ENCODE data around the gene SEC14L1. TPM values are rescaled to one million over a fixed set of nuclear protein-coding genes. Genes with fewer than 3 reads are reported as not detected.

Gene SEC14L1
- total and polyA plus RNA-seq, 3 experiments from 2014 or later: 9.5 to 75.6 (median 73.3) TPM

DNA sequence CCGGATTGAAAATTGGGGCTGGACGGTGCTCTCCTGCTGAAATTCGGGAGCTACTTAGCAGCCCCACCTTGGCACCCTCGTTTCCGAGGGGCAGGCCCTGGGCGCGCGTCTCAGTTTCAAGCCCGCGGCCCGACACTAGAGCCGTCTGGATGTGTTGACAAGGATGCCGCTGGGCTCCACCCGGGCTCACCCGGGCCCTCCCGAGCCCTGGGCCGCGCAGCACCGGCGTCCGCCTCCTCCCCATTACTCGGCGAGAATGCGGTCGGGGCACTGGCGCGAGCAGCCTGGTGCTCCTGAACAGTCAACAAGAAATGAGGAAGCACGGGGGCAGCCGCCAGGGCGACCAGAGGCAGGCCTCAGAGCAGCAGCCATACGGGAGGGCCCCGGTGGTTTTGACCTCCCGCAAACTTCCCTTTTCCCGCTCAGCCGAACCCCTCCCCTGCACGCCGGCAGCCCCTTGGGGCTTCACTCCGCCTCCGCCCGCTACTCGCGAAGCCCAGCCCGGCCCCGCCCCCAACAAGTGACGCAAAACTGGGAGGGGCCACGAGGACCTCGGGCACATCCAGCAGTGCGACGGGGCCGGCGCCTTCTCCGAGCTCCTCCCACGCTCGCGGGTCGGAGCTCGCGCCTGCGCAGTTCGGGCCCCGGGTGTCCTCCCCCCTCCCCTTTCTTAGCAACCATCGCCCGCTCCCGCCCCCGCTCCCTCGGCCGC, 447 bp upstream of the SEC14L1 start:
- DNase-seq: peak; percentile 99 to 100 (median 100)
- Mint-ChIP-seq H3K4me3 (peak overlapping the region; percentile 81 to 94 (median 84)), H3K27ac (peak overlapping the region; percentile 90 to 98 (median 94)), H3K9me3 (peaks cover 0 to 4% (median 0%) of the 10 kb centered on the region in 5 donors), H3K36me3 (peaks cover 5 to 27% (median 7%) of the 10 kb centered on the region in 3 donors), H3K4me1 (peaks cover 38 to 61% (median 50%) of the 10 kb centered on the region in 3 donors), H3K27me3 (peaks cover 0 to 3% of the 10 kb centered on the region in 2 donors)
- Histone ChIP-seq H3K4me1 (ENCODE audit: insufficient read depth, low read length) (peaks cover 39% of the 10 kb centered on the region), H3K9me3 (ENCODE audit: low read length) (no peaks in the 10 kb centered on the region), H3K27ac (ENCODE audit: low read depth, low read length) (peak overlapping the region; percentile 83), H3K36me3 (ENCODE audit: insufficient read depth, low read length) (peaks cover 4% of the 10 kb centered on the region), H3K4me3 (ENCODE audit: low read length) (peak overlapping the region; percentile 84), H3K27me3 (ENCODE audit: insufficient read depth, low read length, poor library complexity, severe bottlenecking) (no peaks in the 10 kb centered on the region)
- CTCF ChIA-PET: interaction anchor here (0.9 to 3.4 kb wide), 4 partner anchors 12 to 703 kb away, joined by 3 to 16 read pairs (median 3); no protein-coding TSS in a partner anchor
- POLR2A ChIA-PET: interaction anchor here (0.5 to 2.3 kb wide), 8 partner anchors 12 to 987 kb away, joined by 3 to 19 read pairs (median 4); partner anchors contain the start of gene TNRC6C

DNA sequence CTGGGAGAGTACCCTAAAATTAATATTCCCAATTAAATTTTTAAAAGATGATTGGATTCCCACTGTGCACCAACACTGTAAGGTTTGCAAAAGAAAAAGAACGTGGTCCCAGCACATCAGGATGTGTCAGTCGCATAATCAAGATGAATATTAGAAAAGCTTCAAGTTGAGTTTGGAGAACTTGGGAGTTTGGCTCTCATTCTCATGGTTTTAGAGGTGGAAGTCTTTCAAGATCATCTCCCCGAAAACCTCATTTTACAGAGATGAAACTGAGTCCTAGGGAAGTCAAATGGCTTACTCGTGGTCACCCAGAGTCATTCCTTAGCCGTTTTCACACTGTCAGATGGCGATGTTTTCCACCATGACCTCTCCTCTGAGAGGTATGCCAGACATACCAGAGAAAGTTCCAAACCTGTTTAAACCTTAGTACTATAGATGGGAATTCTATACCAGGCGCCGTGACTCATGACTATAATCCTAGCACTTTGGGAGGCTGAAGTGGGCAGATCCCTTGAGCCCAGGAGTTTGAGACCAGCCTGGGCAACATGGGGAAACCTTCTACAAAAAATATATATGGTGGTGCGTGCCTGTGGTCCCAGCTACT, 1.2 kb downstream of the SEC14L1 start:
- H3K4me3 ChIP-seq (ENCODE audit: low read length): peak overlapping the region; percentile 71
- Mint-ChIP-seq H3K36me3 (peaks cover 6 to 40% (median 7%) of the 10 kb centered on the region in 3 donors), H3K4me3 (peak overlapping the region; percentile 79 to 96 (median 89)), H3K27me3 (peaks cover 0 to 3% of the 10 kb centered on the region in 2 donors), H3K4me1 (peaks cover 41 to 73% (median 62%) of the 10 kb centered on the region in 3 donors), H3K27ac (peak overlapping the region; percentile 67 to 95 (median 88)), H3K9me3 (peaks cover 0 to 4% (median 0%) of the 10 kb centered on the region in 5 donors)
- ChIA-PET CTCF (interaction anchor here (1.1 to 3.4 kb wide), 2 partner anchors 54 to 93 kb away, joined by 3 to 16 read pairs; no protein-coding TSS in a partner anchor), POLR2A (interaction anchor here (2.3 kb wide), 1 partner anchor 53 kb away, joined by 19 read pairs; no protein-coding TSS in a partner anchor)
- H3K27me3 ChIP-seq (ENCODE audit: insufficient read depth, low read length, poor library complexity, severe bottlenecking): no peaks in the 10 kb centered on the region
- H3K4me1 ChIP-seq (ENCODE audit: insufficient read depth, low read length): peaks cover 47% of the 10 kb centered on the region
- no peaks in the 10 kb centered on the region for H3K9me3 ChIP-seq (ENCODE audit: low read length)
- peaks cover 6% of the 10 kb centered on the region for H3K36me3 ChIP-seq (ENCODE audit: insufficient read depth, low read length)
- no peak overlapping the region for H3K27ac ChIP-seq (ENCODE audit: low read depth, low read length)
- DNase-seq: no peak

DNA sequence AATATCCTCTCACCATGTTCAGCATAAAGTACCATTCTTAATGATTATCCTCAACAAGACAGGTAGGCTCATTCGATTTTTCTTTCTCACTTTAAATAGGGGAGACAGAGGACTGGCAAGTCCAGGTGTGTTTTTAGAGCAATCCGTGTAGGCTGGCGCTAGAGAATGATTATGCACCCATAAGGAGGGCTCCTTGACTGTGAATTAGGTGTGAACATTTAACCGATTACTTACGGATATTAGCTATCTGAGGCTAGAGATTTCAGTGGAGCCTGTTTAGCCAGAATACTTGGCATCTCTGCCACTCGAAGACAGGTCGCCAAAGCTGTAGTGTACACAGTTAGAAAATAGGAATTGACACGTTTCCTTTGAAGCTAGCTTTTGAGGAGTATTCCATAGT, 1.9 kb downstream of the SEC14L1 start:
- Histone ChIP-seq H3K36me3 (ENCODE audit: insufficient read depth, low read length) (peaks cover 13% of the 10 kb centered on the region), H3K9me3 (ENCODE audit: low read length) (no peaks in the 10 kb centered on the region), H3K4me3 (ENCODE audit: low read length) (no peak overlapping the region), H3K27me3 (ENCODE audit: insufficient read depth, low read length, poor library complexity, severe bottlenecking) (no peaks in the 10 kb centered on the region), H3K27ac (ENCODE audit: low read depth, low read length) (no peak overlapping the region), H3K4me1 (ENCODE audit: insufficient read depth, low read length) (peaks cover 46% of the 10 kb centered on the region)
- peaks cover 0 to 3% (median 0%) of the 10 kb centered on the region in 5 donors for H3K9me3 Mint-ChIP-seq
- ChIA-PET POLR2A (no interaction called here), CTCF (no interaction called here)
- H3K4me1 Mint-ChIP-seq: peaks cover 39 to 74% (median 66%) of the 10 kb centered on the region in 3 donors
- no peak for DNase-seq
- H3K4me3 Mint-ChIP-seq: peak overlapping the region; percentile 9 to 96 (median 89)
- no peaks in the 10 kb centered on the region for H3K27me3 Mint-ChIP-seq
- H3K27ac Mint-ChIP-seq: peak overlapping the region; percentile 44 to 95 (median 62)
- H3K36me3 Mint-ChIP-seq: peaks cover 8 to 48% (median 8%) of the 10 kb centered on the region in 3 donors

DNA sequence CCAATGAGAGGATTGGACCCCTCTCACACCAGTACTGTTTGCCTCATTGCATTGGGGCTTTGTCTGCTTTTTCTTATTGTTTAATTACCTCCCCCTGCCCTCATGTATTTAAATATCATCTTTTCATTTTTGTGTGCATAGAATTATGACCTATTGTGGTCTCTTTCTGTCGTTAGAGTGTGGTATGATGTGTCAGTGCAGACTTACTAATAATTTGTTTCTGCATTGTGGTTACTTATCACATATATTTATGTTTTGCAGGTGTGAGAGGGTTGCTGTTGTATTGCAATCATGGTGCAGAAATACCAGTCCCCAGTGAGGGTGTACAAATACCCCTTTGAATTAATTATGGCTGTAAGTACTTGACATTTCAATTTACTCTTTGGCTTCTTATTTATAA, 2.5 kb downstream of the SEC14L1 start:
- peak overlapping the region in 2 of 7 donors; percentile 4 to 79 for H3K4me3 Mint-ChIP-seq
- no peak overlapping the region for H3K27ac ChIP-seq (ENCODE audit: low read depth, low read length)

DNA sequence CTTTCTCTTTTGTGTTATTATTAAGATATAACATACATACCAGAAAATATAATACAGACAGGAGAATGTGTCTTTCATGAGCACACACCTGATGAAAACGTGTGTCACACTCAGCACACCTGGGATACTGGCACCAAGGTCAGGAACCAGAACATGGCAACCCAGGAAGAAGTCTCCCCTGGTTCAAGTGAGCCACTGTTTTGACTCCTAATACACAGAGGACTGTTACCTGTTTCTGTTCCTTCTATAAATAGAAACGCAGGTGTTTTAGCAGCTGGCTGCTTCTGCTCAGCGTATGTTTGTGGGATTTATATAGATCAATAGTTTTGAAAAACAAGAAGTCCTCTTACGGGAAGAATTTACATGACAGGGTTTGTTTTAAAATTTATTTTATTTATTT, 3.5 kb downstream of the SEC14L1 start:
- peak overlapping the region in 2 of 8 donors; percentile 41 to 67 for H3K27ac Mint-ChIP-seq
- Histone ChIP-seq H3K27ac (ENCODE audit: low read depth, low read length) (no peak overlapping the region), H3K27me3 (ENCODE audit: insufficient read depth, low read length, poor library complexity, severe bottlenecking) (no peaks in the 10 kb centered on the region), H3K4me3 (ENCODE audit: low read length) (no peak overlapping the region), H3K9me3 (ENCODE audit: low read length) (no peaks in the 10 kb centered on the region), H3K36me3 (ENCODE audit: insufficient read depth, low read length) (peaks cover 28% of the 10 kb centered on the region), H3K4me1 (ENCODE audit: insufficient read depth, low read length) (peaks cover 37% of the 10 kb centered on the region)
- no peak for DNase-seq
- H3K9me3 Mint-ChIP-seq: no peaks in the 10 kb centered on the region
- peak overlapping the region in 1 of 7 donors; percentile 79 for H3K4me3 Mint-ChIP-seq
- ChIA-PET CTCF (no interaction called here), POLR2A (no interaction called here)
- H3K36me3 Mint-ChIP-seq: peaks cover 5 to 63% (median 16%) of the 10 kb centered on the region in 3 donors
- H3K27me3 Mint-ChIP-seq: no peaks in the 10 kb centered on the region
- peaks cover 36 to 73% (median 65%) of the 10 kb centered on the region in 3 donors for H3K4me1 Mint-ChIP-seq

More for the DNA sequence above, 2.5 kb downstream of the SEC14L1 start:
- Histone ChIP-seq H3K27me3 (ENCODE audit: insufficient read depth, low read length, poor library complexity, severe bottlenecking) (no peaks in the 10 kb centered on the region), H3K36me3 (ENCODE audit: insufficient read depth, low read length) (peaks cover 19% of the 10 kb centered on the region), H3K4me3 (ENCODE audit: low read length) (no peak overlapping the region), H3K9me3 (ENCODE audit: low read length) (no peaks in the 10 kb centered on the region), H3K4me1 (ENCODE audit: insufficient read depth, low read length) (peaks cover 40% of the 10 kb centered on the region)
- ChIA-PET POLR2A (no interaction called here), CTCF (no interaction called here)
- peaks cover 0 to 2% (median 0%) of the 10 kb centered on the region in 5 donors for H3K9me3 Mint-ChIP-seq
- DNase-seq: no peak
- H3K27ac Mint-ChIP-seq: peak overlapping the region in 6 of 8 donors; percentile 19 to 92 (median 46)
- peaks cover 33 to 71% (median 60%) of the 10 kb centered on the region in 3 donors for H3K4me1 Mint-ChIP-seq
- no peaks in the 10 kb centered on the region for H3K27me3 Mint-ChIP-seq
- H3K36me3 Mint-ChIP-seq: peaks cover 5 to 54% (median 8%) of the 10 kb centered on the region in 3 donors

DNA sequence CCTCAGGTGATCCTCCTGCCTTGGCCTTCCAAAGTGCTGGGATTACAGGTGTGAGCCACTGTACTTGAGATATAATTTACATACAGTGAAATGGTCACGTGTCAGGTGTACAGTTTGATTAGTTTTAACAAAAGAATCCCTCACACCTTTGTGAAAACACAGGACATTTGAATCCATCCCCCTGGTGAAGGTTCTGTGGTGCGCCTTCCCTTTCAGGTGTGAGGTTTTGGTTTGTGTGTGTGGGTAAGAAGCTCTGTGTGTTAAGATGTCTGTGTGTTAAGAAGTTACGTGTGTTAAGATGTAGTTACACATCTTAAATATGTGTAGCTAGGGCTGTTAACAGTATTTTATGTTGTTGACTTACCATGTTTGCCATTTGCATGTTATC, 4.4 kb downstream of the SEC14L1 start:
- Histone ChIP-seq H3K4me3 (ENCODE audit: low read length) (no peak overlapping the region), H3K27ac (ENCODE audit: low read depth, low read length) (no peak overlapping the region), H3K36me3 (ENCODE audit: insufficient read depth, low read length) (peaks cover 34% of the 10 kb centered on the region), H3K27me3 (ENCODE audit: insufficient read depth, low read length, poor library complexity, severe bottlenecking) (no peaks in the 10 kb centered on the region), H3K9me3 (ENCODE audit: low read length) (no peaks in the 10 kb centered on the region), H3K4me1 (ENCODE audit: insufficient read depth, low read length) (peaks cover 30% of the 10 kb centered on the region)
- DNase-seq: no peak
- Mint-ChIP-seq H3K4me3 (peak overlapping the region in 2 of 7 donors; percentile 1 to 6), H3K36me3 (peaks cover 5 to 67% (median 17%) of the 10 kb centered on the region in 3 donors), H3K27ac (peak overlapping the region in 6 of 8 donors; percentile 35 to 83 (median 53)), H3K4me1 (peaks cover 32 to 71% (median 62%) of the 10 kb centered on the region in 3 donors), H3K9me3 (no peaks in the 10 kb centered on the region), H3K27me3 (no peaks in the 10 kb centered on the region)
- ChIA-PET POLR2A (no interaction called here), CTCF (no interaction called here)

DNA sequence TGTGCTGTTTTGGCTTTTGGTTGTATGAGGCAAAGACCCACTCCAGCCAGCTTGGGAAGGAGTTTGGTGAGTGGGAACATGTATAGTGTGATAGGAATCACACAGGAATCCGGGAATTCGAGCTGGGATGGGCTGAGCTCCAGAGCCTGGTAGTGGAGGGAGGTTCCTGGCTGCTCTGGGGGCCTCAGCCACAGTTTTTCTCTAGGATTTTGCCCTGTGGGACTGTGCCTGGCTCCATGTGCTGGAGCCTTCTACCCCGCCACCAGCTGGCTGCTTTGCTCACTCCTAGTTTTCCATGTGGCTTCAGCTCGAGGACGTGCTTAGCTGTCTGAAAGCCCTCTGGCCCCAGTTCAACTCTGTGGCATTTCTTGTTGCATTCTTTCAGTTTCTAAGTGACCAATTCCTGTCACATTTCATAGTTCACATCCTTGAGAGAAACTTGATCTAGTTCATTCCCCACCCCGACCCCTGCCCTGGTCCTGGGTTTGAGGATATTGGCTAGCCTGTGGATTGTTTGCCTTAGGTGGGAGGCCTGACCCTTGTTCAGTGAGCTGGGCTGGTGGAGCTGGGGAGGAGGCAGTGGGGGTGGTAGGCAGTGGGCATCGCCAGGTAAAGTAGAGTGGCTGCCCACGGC, 5.0 kb downstream of the SEC14L1 start:
- ChIA-PET CTCF (interaction anchor here (0.7 kb wide), 1 partner anchor 14 kb away, joined by 3 read pairs; no protein-coding TSS in a partner anchor), POLR2A (no interaction called here)
- H3K4me3 ChIP-seq (ENCODE audit: low read length): no peak overlapping the region
- peaks cover 37% of the 10 kb centered on the region for H3K36me3 ChIP-seq (ENCODE audit: insufficient read depth, low read length)
- H3K9me3 ChIP-seq (ENCODE audit: low read length): no peaks in the 10 kb centered on the region
- H3K27me3 ChIP-seq (ENCODE audit: insufficient read depth, low read length, poor library complexity, severe bottlenecking): no peaks in the 10 kb centered on the region
- no peak overlapping the region for H3K27ac ChIP-seq (ENCODE audit: low read depth, low read length)
- peaks cover 33 to 76% (median 67%) of the 10 kb centered on the region in 3 donors for H3K4me1 Mint-ChIP-seq
- peak overlapping the region in 3 of 7 donors; percentile 1 to 59 (median 6) for H3K4me3 Mint-ChIP-seq
- DNase-seq: no peak
- no peaks in the 10 kb centered on the region for H3K27me3 Mint-ChIP-seq
- peaks cover 5 to 72% (median 19%) of the 10 kb centered on the region in 3 donors for H3K36me3 Mint-ChIP-seq
- H3K4me1 ChIP-seq (ENCODE audit: insufficient read depth, low read length): peaks cover 30% of the 10 kb centered on the region
- peak overlapping the region in 6 of 8 donors; percentile 35 to 83 (median 62) for H3K27ac Mint-ChIP-seq
- no peaks in the 10 kb centered on the region for H3K9me3 Mint-ChIP-seq

Measured in CD8-positive, alpha-beta memory T cell (primary cell).